Astrocyte of the spinal cord (primary cell): ENCODE results near the gene SLC4A8.

Experiments used
- DNase-seq: peaks from one replicate; pipeline ENCODE4 v3.0.0; 2011; ENCODE audit warnings: low read depth, low spot score
- H3K4me3 ChIP-seq: 2 replicates; pipeline ENCODE4 v1.5.1; 2011; ENCODE audit warnings: low read depth, mild to moderate bottlenecking, low read length, moderate library complexity
- in situ Hi-C: cut with HindIII; loops from 2 replicates; pipeline ENCODE4 v1.10.0; 2017; ENCODE audit warnings: low sequenced_read_pairs
- TF ChIP-seq, protein P1 (sequence below): IDR thresholded peaks from 2 replicates; pipeline ENCODE4 v1.5.1; 2012; ENCODE audit warnings: low read depth, mild to moderate bottlenecking, low read length, inconsistent platforms

Gene SLC4A8

DNA sequence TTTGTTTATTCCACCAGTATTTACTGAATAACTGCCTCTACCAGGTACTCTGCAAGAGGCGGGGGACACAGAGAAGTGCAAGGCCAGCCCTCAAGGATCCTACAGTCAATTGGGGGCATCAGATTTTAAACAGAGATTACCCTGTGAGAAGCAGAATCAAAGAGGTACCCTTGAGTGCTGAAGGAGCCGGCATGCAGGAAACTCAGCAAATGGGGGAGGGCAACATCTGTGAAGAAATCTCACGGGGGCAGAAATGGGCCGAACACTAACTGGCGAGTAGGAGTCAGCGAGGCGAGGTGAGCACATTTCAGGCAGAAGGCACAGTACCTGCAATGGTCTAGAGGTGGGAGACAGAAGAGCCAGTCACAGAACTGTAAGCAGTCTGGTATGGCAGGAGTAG lies 42.5 kb upstream of the SLC4A8 start:
- no peak overlapping the region for H3K4me3 ChIP-seq
- DNase-seq: no peak
- in situ Hi-C loops: no loop called here
- TF ChIP-seq, protein P1, sequence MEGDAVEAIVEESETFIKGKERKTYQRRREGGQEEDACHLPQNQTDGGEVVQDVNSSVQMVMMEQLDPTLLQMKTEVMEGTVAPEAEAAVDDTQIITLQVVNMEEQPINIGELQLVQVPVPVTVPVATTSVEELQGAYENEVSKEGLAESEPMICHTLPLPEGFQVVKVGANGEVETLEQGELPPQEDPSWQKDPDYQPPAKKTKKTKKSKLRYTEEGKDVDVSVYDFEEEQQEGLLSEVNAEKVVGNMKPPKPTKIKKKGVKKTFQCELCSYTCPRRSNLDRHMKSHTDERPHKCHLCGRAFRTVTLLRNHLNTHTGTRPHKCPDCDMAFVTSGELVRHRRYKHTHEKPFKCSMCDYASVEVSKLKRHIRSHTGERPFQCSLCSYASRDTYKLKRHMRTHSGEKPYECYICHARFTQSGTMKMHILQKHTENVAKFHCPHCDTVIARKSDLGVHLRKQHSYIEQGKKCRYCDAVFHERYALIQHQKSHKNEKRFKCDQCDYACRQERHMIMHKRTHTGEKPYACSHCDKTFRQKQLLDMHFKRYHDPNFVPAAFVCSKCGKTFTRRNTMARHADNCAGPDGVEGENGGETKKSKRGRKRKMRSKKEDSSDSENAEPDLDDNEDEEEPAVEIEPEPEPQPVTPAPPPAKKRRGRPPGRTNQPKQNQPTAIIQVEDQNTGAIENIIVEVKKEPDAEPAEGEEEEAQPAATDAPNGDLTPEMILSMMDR: no peak

DNA sequence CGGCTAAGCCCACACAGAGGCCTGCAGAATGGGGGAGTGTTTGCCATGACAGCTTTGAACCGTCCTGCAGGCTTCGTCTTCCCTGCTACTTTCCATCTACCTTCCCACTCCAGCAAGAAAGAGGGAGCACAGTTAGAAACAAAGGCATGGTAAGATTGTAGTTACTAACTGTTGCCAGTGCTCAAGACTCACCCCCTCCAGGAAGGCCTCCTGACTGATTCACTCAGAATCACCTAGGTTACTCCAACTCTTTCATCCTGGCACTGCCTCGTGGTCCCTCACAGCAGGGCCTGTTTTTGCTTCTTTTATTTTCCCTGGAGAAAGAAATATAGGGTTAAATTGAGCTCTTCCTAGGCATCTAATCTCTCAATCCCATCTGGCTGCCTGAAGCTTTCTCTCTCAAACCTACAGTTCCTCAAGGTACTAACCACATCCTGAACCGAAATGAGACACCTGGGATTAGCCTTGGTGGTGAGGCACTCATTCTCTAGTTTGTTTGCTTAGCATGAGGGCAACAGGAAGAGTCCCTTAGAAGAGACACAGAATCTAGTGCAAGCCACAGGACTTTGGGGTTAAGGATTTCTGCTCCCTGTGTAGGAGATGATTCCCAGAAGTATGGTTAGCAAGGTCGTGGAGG lies 41.2 kb upstream of the SLC4A8 start:
- H3K4me3 ChIP-seq: no peak overlapping the region
- in situ Hi-C loops: no loop called here
- DNase-seq: no peak
- TF ChIP-seq, protein P1: no peak

GRCh38 chr12:51386351-51386750 lies 38.3 kb upstream of the SLC4A8 start:
- in situ Hi-C loops: no loop called here
- TF ChIP-seq, protein P1: no peak
- no peak overlapping the region for H3K4me3 ChIP-seq
- DNase-seq: no peak

- no peak for DNase-seq
- in situ Hi-C loops: no loop called here
- H3K4me3 ChIP-seq: no peak overlapping the region
- TF ChIP-seq, protein P1: no peak
These were observed 36.4 kb upstream of the SLC4A8 start for GRCh38 chr12:51388069-51388799.

- no peak overlapping the region for H3K4me3 ChIP-seq
- TF ChIP-seq, protein P1: no peak
- DNase-seq: no peak
- in situ Hi-C loops: no loop called here
These were observed 35.8 kb upstream of the SLC4A8 start for GRCh38 chr12:51388846-51389245.

DNA sequence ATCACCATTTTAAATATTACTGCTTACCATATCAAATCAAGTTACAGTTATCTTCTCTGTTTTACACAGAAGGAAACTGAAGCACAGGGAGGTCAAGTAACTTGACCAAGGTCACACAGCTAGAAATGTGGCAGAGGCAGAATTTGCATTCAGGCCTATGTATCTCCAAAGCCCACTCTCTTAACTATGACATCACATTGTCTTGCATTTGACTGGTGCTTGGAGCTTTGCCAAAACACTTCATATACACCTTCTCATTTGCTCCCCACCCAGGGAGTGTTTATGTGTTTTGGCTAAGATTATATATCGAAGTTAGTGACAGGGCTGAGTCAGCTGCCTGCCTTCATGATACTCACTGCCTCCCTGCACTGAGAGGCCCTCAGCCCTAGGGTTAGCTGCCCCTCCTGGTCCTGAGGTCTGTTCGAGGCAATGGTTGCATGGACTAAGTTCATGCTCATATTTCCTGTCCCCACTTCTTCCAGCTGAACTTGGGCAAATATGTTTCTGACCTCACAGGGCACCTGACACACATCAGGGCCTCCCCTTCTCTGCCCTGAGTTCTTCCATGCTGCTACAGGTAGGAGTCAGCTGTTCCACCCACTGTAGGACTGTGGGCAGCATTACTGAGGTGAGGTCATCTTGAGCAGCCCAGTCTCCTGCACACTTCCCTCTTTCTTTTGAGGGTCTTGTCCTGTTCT lies 35.2 kb upstream of the SLC4A8 start:
- no peak overlapping the region for H3K4me3 ChIP-seq
- TF ChIP-seq, protein P1: no peak
- in situ Hi-C loops: no loop called here
- DNase-seq: no peak
